Uterine smooth muscle cell (primary cell): ENCODE measurements around the gene USP17L20. TPM values are rescaled to one million over a fixed set of nuclear protein-coding genes. Genes with fewer than 3 reads are reported as not detected.

Source experiments
- total RNA-seq: library from RNA; depleted of rRNA; stranded (reverse); fragments of >200 nt; gene quantifications from 2 replicates; pipeline ENCODE4 v1.2.3, GENCODE V29; 2014

The USP17L20 gene
- total RNA-seq: not detected in 2 replicates

GRCh38 chr4:9257824-9258223, at the start of gene USP17L20:
Gene USP17L20 (plus strand): TSS chr4:9258124. CDS start chr4:9258124, 0 bp downstream.

GRCh38 chr4:9210357-9210756, 47.6 kb upstream of the USP17L20 start, which contains the start of gene USP17L10:
Gene USP17L10 (plus strand): TSS chr4:9210657. CDS start chr4:9210657, 0 bp downstream.

GRCh38 chr4:9215105-9215504, 42.8 kb upstream of the USP17L20 start, which contains the start of gene USP17L11:
Gene USP17L11 (plus strand): TSS chr4:9215405. CDS start chr4:9215405, 0 bp downstream.

GRCh38 chr4:9219852-9220251, 38.1 kb upstream of the USP17L20 start, which contains the start of gene USP17L12:
Gene USP17L12 (plus strand): TSS chr4:9220152. CDS start chr4:9220152, 0 bp downstream.

GRCh38 chr4:9224596-9224995, 33.3 kb upstream of the USP17L20 start, which contains the start of gene USP17L13:
Gene USP17L13 (plus strand): TSS chr4:9224896. CDS start chr4:9224896, 0 bp downstream.

GRCh38 chr4:9234085-9234484, 23.8 kb upstream of the USP17L20 start, which contains the start of gene USP17L15:
Gene USP17L15 (plus strand): TSS chr4:9234385. CDS start chr4:9234385, 0 bp downstream.

GRCh38 chr4:9243579-9243978, 14.3 kb upstream of the USP17L20 start, which contains the start of gene USP17L17:
Gene USP17L17 (plus strand): TSS chr4:9243879. CDS start chr4:9243879, 0 bp downstream.

GRCh38 chr4:9247953-9248680, 9.8 kb upstream of the USP17L20 start, which contains the start of gene USP17L18:
Gene USP17L18 (plus strand): TSS chr4:9248630. CDS start chr4:9248630, 0 bp downstream.

GRCh38 chr4:9253078-9253477, 4.8 kb upstream of the USP17L20 start, which contains the start of gene USP17L19:
Gene USP17L19 (plus strand): TSS chr4:9253378. CDS start chr4:9253378, 0 bp downstream.

GRCh38 chr4:9262572-9262971, 4.6 kb downstream of the USP17L20 start, which contains the start of gene USP17L21:
Gene USP17L21 (plus strand): TSS chr4:9262872. CDS start chr4:9262872, 0 bp downstream.

GRCh38 chr4:9267319-9267718, 9.4 kb downstream of the USP17L20 start, which contains the start of gene USP17L22:
Gene USP17L22 (plus strand): TSS chr4:9267619. CDS start chr4:9267619, 0 bp downstream.

Other genes with a start within 250 kb of the USP17L20 start
- not detected in 2 replicates for gene FAM90A26, start 87.7 kb upstream of the USP17L20 start, total RNA-seq
- gene USP17L10, start 47.5 kb upstream of the USP17L20 start, total RNA-seq: not detected in 2 replicates
- not detected in 2 replicates for gene USP17L11, start 42.7 kb upstream of the USP17L20 start, total RNA-seq
- not detected in 2 replicates for gene USP17L12, start 38.0 kb upstream of the USP17L20 start, total RNA-seq
- not detected in 2 replicates for gene USP17L13, start 33.2 kb upstream of the USP17L20 start, total RNA-seq
- gene USP17L15, start 23.7 kb upstream of the USP17L20 start, total RNA-seq: 0.11 TPM in 1 of 2 replicates, not detected in the other
- not detected in 2 replicates for gene USP17L17, start 14.2 kb upstream of the USP17L20 start, total RNA-seq
- not detected in 2 replicates for gene USP17L18, start 9.5 kb upstream of the USP17L20 start, total RNA-seq
- gene USP17L19, start 4.7 kb upstream of the USP17L20 start, total RNA-seq: not detected in 2 replicates
- gene USP17L21, start 4.7 kb downstream of the USP17L20 start, total RNA-seq: not detected in 2 replicates
- not detected in 2 replicates for gene USP17L22, start 9.5 kb downstream of the USP17L20 start, total RNA-seq
- not detected in 2 replicates for gene USP17L24, start 67.0 kb downstream of the USP17L20 start, total RNA-seq
- gene USP17L25, start 71.8 kb downstream of the USP17L20 start, total RNA-seq: not detected in 2 replicates
- not detected in 2 replicates for gene USP17L26, start 76.5 kb downstream of the USP17L20 start, total RNA-seq
- gene USP17L5, start 81.3 kb downstream of the USP17L20 start, total RNA-seq: not detected in 2 replicates
- gene USP17L27, start 86.0 kb downstream of the USP17L20 start, total RNA-seq: not detected in 2 replicates
- gene USP17L28, start 90.8 kb downstream of the USP17L20 start, total RNA-seq: not detected in 2 replicates
- not detected in 2 replicates for gene USP17L29, start 95.5 kb downstream of the USP17L20 start, total RNA-seq
- gene USP17L30, start 105.0 kb downstream of the USP17L20 start, total RNA-seq: not detected in 2 replicates
- gene DEFB131A, start 186.3 kb downstream of the USP17L20 start, total RNA-seq: not detected in 2 replicates